HepG2 (cell line): Measurements from ENCODE around the gene TCTA. TPM values are rescaled to one million over a fixed set of nuclear protein-coding genes. Genes with fewer than 3 reads are reported as not detected.

Experiments used
- ATAC-seq: fragments of 200-7000 bp; cut with Tn5 transposase; 3 replicates; pipeline ENCODE4 v1.9.1; 2020; ENCODE audit warnings: mild to moderate bottlenecking, moderate library complexity
- BruUV-seq: library from RNA; stranded (reverse); fragments of 400-500 nt; replicated peaks from 2 replicates; lab custom pipeline; 2021; lab: Mats Ljungman, UMichigan
- CTCF ChIA-PET: fragments of 300-600 bp; formaldehyde crosslinking; extraction: SDS; loops from one replicate; lab custom pipeline; 2021; ENCODE audit warnings: low total read pairs, inconsistent platforms, low intra/inter-chr PET ratio; lab: Yijun Ruan, JAX
- POLR2A ChIA-PET: fragments of 350-600 bp; sonication (Branson Sonifier 250); formaldehyde crosslinking; loops from one replicate; lab custom pipeline; 2020; ENCODE audit warnings: antibody characterized with exemption, inconsistent platforms; lab: Yijun Ruan, JAX
- DNase-seq: peaks from one replicate; pipeline ENCODE4 v3.0.0-alpha.2; 2015; ENCODE audit warnings: low spot score
- FAIRE-seq: peaks from 3 replicates; lab custom pipeline; 2011; peaks lifted over from hg19 to GRCh38; lab: Jason Lieb, UNC
- H2AFZ ChIP-seq: one replicate; pipeline ENCODE4 v1.6.1; 2011; ENCODE audit warnings: low read length, inconsistent platforms
- H3K27ac ChIP-seq: fragments of 300-600 bp; 3 replicates; pipeline ENCODE4 v1.8.0; 2011; ENCODE audit warnings: mixed run types, mild to moderate bottlenecking, mixed read lengths, low read length, inconsistent platforms; ENCODE audit not compliant: insufficient read depth; ENCODE audit errors: extremely low read length
- H3K27me3 ChIP-seq, 2 experiments: fragments of 200-600 bp in 1 of 2; 2 replicates in 1 of 2; 3 replicates in 1 of 2; pipeline versions ENCODE4 v1.6.0 to v1.8.0; 2011; ENCODE audit warnings: low read length in 2 of 2, mild to moderate bottlenecking in 2 of 2, moderate library complexity in 2 of 2, inconsistent platforms in 1 of 2; ENCODE audit not compliant: insufficient read depth in 2 of 2, control insufficient read depth in 1 of 2
- H3K36me3 ChIP-seq, 2 experiments: fragments of 200-600 bp in 1 of 2; replicated peaks in 1 of 2; 2 replicates in 1 of 2; 3 replicates in 1 of 2; pipeline versions ENCODE4 v1.5.1 to v1.8.0; 2011; ENCODE audit warnings: low read length in 2 of 2, inconsistent platforms in 1 of 2; ENCODE audit not compliant: insufficient read depth in 2 of 2, control insufficient read depth in 1 of 2
- H3K4me1 ChIP-seq: 2 replicates; pipeline ENCODE4 v1.5.1; 2012; ENCODE audit warnings: low read length, inconsistent platforms; ENCODE audit not compliant: insufficient read depth
- H3K4me2 ChIP-seq: 2 replicates; pipeline ENCODE4 v1.6.0; 2011; ENCODE audit warnings: low read depth, low read length, inconsistent platforms
- H3K4me3 ChIP-seq, 3 experiments: fragments of 200-600 bp in 1 of 3; sonication (generic), shearing (Covaris generic) in 1 of 3; replicated peaks in 1 of 3; 2 replicates each; pipeline ENCODE4 v1.5.1; 2011 to 2016; ENCODE audit warnings: low read length in 3 of 3, inconsistent platforms in 2 of 3, low read depth in 2 of 3, mild to moderate bottlenecking in 2 of 3, control low read depth in 1 of 3, mixed read lengths in 1 of 3; ENCODE audit not compliant: insufficient read depth in 1 of 3
- H3K79me2 ChIP-seq: one replicate; pipeline ENCODE4 v1.6.1; 2011; ENCODE audit warnings: low read length, inconsistent platforms; ENCODE audit not compliant: insufficient read depth
- H3K9ac ChIP-seq: 2 replicates; pipeline ENCODE4 v1.6.0; 2011; ENCODE audit warnings: mild to moderate bottlenecking, low read depth, low read length, inconsistent platforms; ENCODE audit not compliant: insufficient read depth
- H3K9me3 ChIP-seq: 2 replicates; pipeline ENCODE4 v1.5.1; 2012; ENCODE audit warnings: mild to moderate bottlenecking, low read length
- H4K20me1 ChIP-seq: 2 replicates; pipeline ENCODE4 v1.6.0; 2011; ENCODE audit warnings: inconsistent platforms, mild to moderate bottlenecking, low read length, moderate library complexity; ENCODE audit not compliant: insufficient read depth
- BORCS8-MEF2B ChIP-seq: sonication (generic); formaldehyde crosslinking; IDR thresholded peaks from 2 replicates; pipeline ENCODE4 v1.8.0; 2022; ENCODE audit warnings: mild to moderate bottlenecking, missing genetic modification reagents
- CENPT ChIP-seq: sonication (generic); formaldehyde crosslinking; IDR thresholded peaks from 2 replicates; pipeline ENCODE4 v1.8.0; 2022; ENCODE audit warnings: low read depth, mild to moderate bottlenecking, moderate library complexity, missing genetic modification reagents
- DR1 ChIP-seq: sonication (generic); formaldehyde crosslinking; IDR thresholded peaks from 2 replicates; pipeline ENCODE4 v1.8.0; 2021; ENCODE audit warnings: mild to moderate bottlenecking, missing genetic modification reagents, inconsistent platforms
- GATA4 ChIP-seq: sonication (generic); IDR thresholded peaks from 2 replicates; pipeline ENCODE4 v1.6.1; 2016; ENCODE audit warnings: antibody characterized with exemption, low read depth, borderline replicate concordance
- NRL ChIP-seq: sonication (generic); formaldehyde crosslinking; IDR thresholded peaks from 2 replicates; pipeline ENCODE4 v1.5.0; 2020; ENCODE audit warnings: missing genetic modification reagents, mild to moderate bottlenecking, moderate library complexity, borderline replicate concordance
- RFX3 ChIP-seq: IDR thresholded peaks from 2 replicates; pipeline ENCODE4 v1.6.1; 2016; ENCODE audit warnings: missing biosample characterization, missing genetic modification reagents
- TARDBP ChIP-seq: sonication (generic); formaldehyde crosslinking; IDR thresholded peaks from 2 replicates; pipeline ENCODE4 v1.8.0; 2022; ENCODE audit warnings: mild to moderate bottlenecking, missing genetic modification reagents
- ZMYM4 ChIP-seq: sonication (generic); formaldehyde crosslinking; IDR thresholded peaks from 2 replicates; pipeline ENCODE4 v1.8.1; 2023; ENCODE audit warnings: mild to moderate bottlenecking, missing genetic modification reagents
- ZNF331 ChIP-seq: sonication (generic); formaldehyde crosslinking; IDR thresholded peaks from 2 replicates; pipeline ENCODE4 v1.4.0; 2020; ENCODE audit warnings: missing genetic modification reagents
- ZNF672 ChIP-seq: sonication (generic); formaldehyde crosslinking; IDR thresholded peaks from 2 replicates; pipeline ENCODE4 v1.8.1; 2022; ENCODE audit warnings: missing genetic modification reagents
- WGBS: methylation state at CpG from one replicate; pipeline ENCODE4 v1.1.6; 2017; ENCODE audit warnings: low lambda C conversion rate; 5-methylcytosine and 5-hydroxymethylcytosine counted together
- in situ Hi-C: cut with HindIII; loops from 2 replicates; pipeline ENCODE4 v1.10.0; 2017; ENCODE audit warnings: low pct_unique_long_range_greater_than_20kb; ENCODE audit not compliant: extremely low pct_ligation_motif_present
- intact Hi-C: fragments of 100-400 bp; cut with micrococcal nuclease; formaldehyde crosslinking; loops from one replicate; pipeline ENCODE4 v1.10.0; 2022; ENCODE audit not compliant: unreplicated experiment
- polyA plus RNA-seq, 8 experiments: library from polyadenylated mRNA; depleted of rRNA in 3 of 8; stranded (reverse) in 7 of 8; unstranded in 1 of 8; fragments of >200 nt; fragmentation: Illumina TruSeq in 4 of 8; extraction: Trizol in 4 of 8; gene quantifications; 2 replicates each; pipeline versions ENCODE4 v1.2.1 to v1.2.3, GENCODE V29; 2011 to 2016; ENCODE audit warnings: low read depth in 4 of 8, missing spikeins in 1 of 8, mixed read lengths in 1 of 8; ENCODE audit not compliant: insufficient read depth in 1 of 8
- total RNA-seq, 5 experiments: library from RNA; depleted of rRNA; stranded (reverse); fragments of >200 nt; fragmentation: Illumina TruSeq; extraction: Trizol; gene quantifications; 2 replicates each; pipeline ENCODE4 v1.2.3, GENCODE V29; 2016; ENCODE audit warnings: low read depth in 1 of 5
- TF ChIP-seq, protein P1 (sequence below): sonication (generic); formaldehyde crosslinking; IDR thresholded peaks from 2 replicates; pipeline ENCODE4 v1.9.0; 2021; ENCODE audit warnings: missing genetic modification reagents, borderline replicate concordance
- TF ChIP-seq, protein P2 (sequence below): sonication (generic); formaldehyde crosslinking; IDR thresholded peaks from 2 replicates; pipeline ENCODE4 v1.4.0; 2020; ENCODE audit warnings: mild to moderate bottlenecking, missing genetic modification reagents, borderline replicate concordance
- TF ChIP-seq, protein P3 (sequence below): IDR thresholded peaks from 2 replicates; pipeline ENCODE4 v1.6.1; 2016; ENCODE audit warnings: control low read depth

TCTA gene
- total and polyA plus RNA-seq, 2 of the 13 experiments (the other 11 are each of a cell fraction or from before 2014, with no cell fraction given) = 8.3 to 13.2 TPM

DNA sequence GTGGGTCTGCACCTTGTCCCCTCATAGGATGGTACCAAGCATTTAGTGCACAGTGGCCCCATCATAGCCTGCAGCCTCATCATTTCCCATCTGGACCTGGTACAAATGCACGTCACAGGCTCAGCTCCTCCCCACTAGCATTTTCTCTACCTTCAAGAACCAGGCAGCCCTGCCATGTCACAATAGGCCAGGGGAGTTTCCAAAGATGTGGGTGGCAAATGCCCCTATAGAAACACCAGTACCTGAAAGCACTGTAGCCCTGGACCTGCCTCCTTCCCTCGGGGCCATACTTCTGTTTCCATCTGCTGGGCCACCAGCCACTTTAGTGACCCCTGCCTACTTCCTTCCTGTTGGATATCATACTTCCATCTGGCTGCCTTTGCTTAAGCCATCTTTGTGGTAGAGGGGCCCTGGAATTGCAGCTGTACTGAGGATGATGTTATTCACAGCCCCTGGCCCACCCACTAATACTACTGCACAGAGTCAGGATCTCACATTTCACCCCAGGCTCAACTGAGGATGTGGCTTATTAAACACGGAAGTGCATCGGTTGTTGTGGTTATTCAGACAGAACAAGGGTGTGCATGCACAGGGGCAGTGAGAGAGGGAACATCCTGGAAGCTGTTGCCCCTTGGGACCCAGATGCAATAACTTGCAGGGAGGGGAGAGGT lies 3.8 kb downstream of the TCTA start:
- Histone ChIP-seq H2AFZ (no peak overlapping the region), H3K27me3 (no peaks in the 10 kb centered on the region; a peak in 1 of 5 replicates), H3K4me3 (no peak overlapping the region), H3K27ac (no peak overlapping the region), H3K36me3 (peaks cover 0 to 6% of the 10 kb centered on the region in 2 experiments; a peak in 3 of 5 replicates), H3K9ac (no peak overlapping the region), H4K20me1 (peaks cover 1% of the 10 kb centered on the region), H3K4me1 (peaks cover 47% of the 10 kb centered on the region), H3K79me2 (peaks cover 20% of the 10 kb centered on the region), H3K4me2 (no peak overlapping the region), H3K9me3 (no peaks in the 10 kb centered on the region)
- FAIRE-seq = no peak
- no TSS peak for BruUV-seq
- in situ Hi-C loops (no loop called here), intact Hi-C loops (no loop called here)
- POLR2A ChIA-PET = interaction anchor here (0.6 to 3.9 kb wide), 6 partner anchors 13 to 256 kb away, joined by 3 to 13 read pairs (median 8); partner anchors contain the start of genes NICN1 and USP4
- DNase-seq = no peak
- no peak for ATAC-seq
- TF ChIP-seq NRL (no peak), CENPT (CRISPR knock-in tag) (no peak), ZMYM4 (CRISPR knock-in tag) (no peak), TARDBP (CRISPR knock-in tag) (no peak), RFX3 (CRISPR knock-in tag) (no peak), GATA4 (no peak), ZNF672 (CRISPR knock-in tag) (no peak), DR1 (CRISPR knock-in tag) (no peak), ZNF331 (no peak), BORCS8-MEF2B (no peak)
- TF ChIP-seq, protein P1, sequence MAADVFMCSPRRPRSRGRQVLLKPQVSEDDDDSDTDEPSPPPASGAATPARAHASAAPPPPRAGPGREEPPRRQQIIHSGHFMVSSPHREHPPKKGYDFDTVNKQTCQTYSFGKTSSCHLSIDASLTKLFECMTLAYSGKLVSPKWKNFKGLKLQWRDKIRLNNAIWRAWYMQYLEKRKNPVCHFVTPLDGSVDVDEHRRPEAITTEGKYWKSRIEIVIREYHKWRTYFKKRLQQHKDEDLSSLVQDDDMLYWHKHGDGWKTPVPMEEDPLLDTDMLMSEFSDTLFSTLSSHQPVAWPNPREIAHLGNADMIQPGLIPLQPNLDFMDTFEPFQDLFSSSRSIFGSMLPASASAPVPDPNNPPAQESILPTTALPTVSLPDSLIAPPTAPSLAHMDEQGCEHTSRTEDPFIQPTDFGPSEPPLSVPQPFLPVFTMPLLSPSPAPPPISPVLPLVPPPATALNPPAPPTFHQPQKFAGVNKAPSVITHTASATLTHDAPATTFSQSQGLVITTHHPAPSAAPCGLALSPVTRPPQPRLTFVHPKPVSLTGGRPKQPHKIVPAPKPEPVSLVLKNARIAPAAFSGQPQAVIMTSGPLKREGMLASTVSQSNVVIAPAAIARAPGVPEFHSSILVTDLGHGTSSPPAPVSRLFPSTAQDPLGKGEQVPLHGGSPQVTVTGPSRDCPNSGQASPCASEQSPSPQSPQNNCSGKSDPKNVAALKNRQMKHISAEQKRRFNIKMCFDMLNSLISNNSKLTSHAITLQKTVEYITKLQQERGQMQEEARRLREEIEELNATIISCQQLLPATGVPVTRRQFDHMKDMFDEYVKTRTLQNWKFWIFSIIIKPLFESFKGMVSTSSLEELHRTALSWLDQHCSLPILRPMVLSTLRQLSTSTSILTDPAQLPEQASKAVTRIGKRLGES (CRISPR knock-in tag) = no peak
- TF ChIP-seq, protein P2, sequence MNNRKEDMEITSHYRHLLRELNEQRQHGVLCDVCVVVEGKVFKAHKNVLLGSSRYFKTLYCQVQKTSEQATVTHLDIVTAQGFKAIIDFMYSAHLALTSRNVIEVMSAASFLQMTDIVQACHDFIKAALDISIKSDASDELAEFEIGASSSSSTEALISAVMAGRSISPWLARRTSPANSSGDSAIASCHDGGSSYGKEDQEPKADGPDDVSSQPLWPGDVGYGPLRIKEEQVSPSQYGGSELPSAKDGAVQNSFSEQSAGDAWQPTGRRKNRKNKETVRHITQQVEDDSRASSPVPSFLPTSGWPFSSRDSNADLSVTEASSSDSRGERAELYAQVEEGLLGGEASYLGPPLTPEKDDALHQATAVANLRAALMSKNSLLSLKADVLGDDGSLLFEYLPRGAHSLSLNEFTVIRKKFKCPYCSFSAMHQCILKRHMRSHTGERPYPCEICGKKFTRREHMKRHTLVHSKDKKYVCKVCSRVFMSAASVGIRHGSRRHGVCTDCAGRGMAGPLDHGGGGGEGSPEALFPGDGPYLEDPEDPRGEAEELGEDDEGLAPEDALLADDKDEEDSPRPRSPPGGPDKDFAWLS = no peak
- TF ChIP-seq, protein P3, sequence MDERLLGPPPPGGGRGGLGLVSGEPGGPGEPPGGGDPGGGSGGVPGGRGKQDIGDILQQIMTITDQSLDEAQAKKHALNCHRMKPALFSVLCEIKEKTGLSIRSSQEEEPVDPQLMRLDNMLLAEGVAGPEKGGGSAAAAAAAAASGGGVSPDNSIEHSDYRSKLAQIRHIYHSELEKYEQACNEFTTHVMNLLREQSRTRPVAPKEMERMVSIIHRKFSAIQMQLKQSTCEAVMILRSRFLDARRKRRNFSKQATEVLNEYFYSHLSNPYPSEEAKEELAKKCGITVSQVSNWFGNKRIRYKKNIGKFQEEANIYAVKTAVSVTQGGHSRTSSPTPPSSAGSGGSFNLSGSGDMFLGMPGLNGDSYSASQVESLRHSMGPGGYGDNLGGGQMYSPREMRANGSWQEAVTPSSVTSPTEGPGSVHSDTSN (CRISPR knock-in tag) = no peak
- CTCF ChIA-PET = interaction anchor here (1.9 kb wide), 1 partner anchor 33 kb away, joined by 15 read pairs; no protein-coding TSS in a partner anchor
- 95% methylated on average over 4 of the region's 4 CpGs for WGBS
